Activated CD4-positive, alpha-beta T cell treated with anti-CD3 and anti-CD28 coated beads, Interleukin-2, amount 10 ng/mL, durations not matched to agents 7 days and 5 days (primary cell): ENCODE measurements around the gene MDGA2. TPM values are rescaled to one million over a fixed set of nuclear protein-coding genes. Genes with fewer than 3 reads are reported as not detected.
"Not testable (repeated sequence)": the region's sequence is repeated elsewhere in the genome, so short reads cannot be mapped to it uniquely, and the experiment has no call there.

ENCODE experiments used
- CTCF ChIA-PET: fragments of 350-600 bp; sonication (Branson Sonifier 250); formaldehyde crosslinking; loops from one replicate; lab custom pipeline; 2021; ENCODE audit warnings: antibody characterized with exemption; lab: Charles Lee
- POLR2A ChIA-PET: fragments of 350-600 bp; sonication (Branson Sonifier 250); formaldehyde crosslinking; loops from one replicate; lab custom pipeline; 2021; ENCODE audit warnings: antibody characterized with exemption; lab: Charles Lee
- DNase-seq: peaks from one replicate; pipeline ENCODE4 v3.0.0-alpha.2; 2020
- H3K27ac Mint-ChIP-seq: one replicate; pipeline ENCODE4 v1.8.0; 2021; ENCODE audit warnings: mild to moderate bottlenecking, moderate library complexity, mixed read lengths
- H3K27me3 Mint-ChIP-seq: one replicate; pipeline ENCODE4 v1.8.0; 2021; ENCODE audit warnings: mixed read lengths
- H3K36me3 Mint-ChIP-seq: one replicate; pipeline ENCODE4 v1.8.0; 2021; ENCODE audit warnings: low read depth, mixed read lengths
- H3K4me1 Mint-ChIP-seq: one replicate; pipeline ENCODE4 v1.8.0; 2021; ENCODE audit warnings: mixed read lengths
- H3K4me3 Mint-ChIP-seq: one replicate; pipeline ENCODE4 v1.8.0; 2021; ENCODE audit warnings: mild to moderate bottlenecking, moderate library complexity, mixed read lengths
- H3K9me3 Mint-ChIP-seq: one replicate; pipeline ENCODE4 v1.8.0; 2021; ENCODE audit warnings: mixed read lengths
- total RNA-seq, 2 experiments: library from RNA; stranded (reverse); gene quantifications; one replicate each; pipeline ENCODE4 v1.2.3, GENCODE V29; 2021

The MDGA2 gene
- total RNA-seq, 2 experiments from 2014 or later = not detected

GRCh38 chr14:47665337-47666134 is 9.9 kb downstream of the MDGA2 start:
- H3K4me3 Mint-ChIP-seq = no peak overlapping the region
- H3K9me3 Mint-ChIP-seq = no peaks in the 10 kb centered on the region
- no peak overlapping the region for H3K27ac Mint-ChIP-seq
- CTCF ChIA-PET = no interaction called here
- no peak for DNase-seq
- POLR2A ChIA-PET = no interaction called here
- H3K4me1 Mint-ChIP-seq = no peaks in the 10 kb centered on the region
- no peaks in the 10 kb centered on the region for H3K27me3 Mint-ChIP-seq
- H3K36me3 Mint-ChIP-seq = no peaks in the 10 kb centered on the region

GRCh38 chr14:47662466-47662865 is 12.9 kb downstream of the MDGA2 start:
- Mint-ChIP-seq H3K27ac (no peak overlapping the region), H3K9me3 (no peaks in the 10 kb centered on the region), H3K27me3 (no peaks in the 10 kb centered on the region), H3K4me1 (no peaks in the 10 kb centered on the region), H3K36me3 (no peaks in the 10 kb centered on the region), H3K4me3 (no peak overlapping the region)
- no peak for DNase-seq
- POLR2A ChIA-PET = no interaction called here
- CTCF ChIA-PET = no interaction called here

DNA sequence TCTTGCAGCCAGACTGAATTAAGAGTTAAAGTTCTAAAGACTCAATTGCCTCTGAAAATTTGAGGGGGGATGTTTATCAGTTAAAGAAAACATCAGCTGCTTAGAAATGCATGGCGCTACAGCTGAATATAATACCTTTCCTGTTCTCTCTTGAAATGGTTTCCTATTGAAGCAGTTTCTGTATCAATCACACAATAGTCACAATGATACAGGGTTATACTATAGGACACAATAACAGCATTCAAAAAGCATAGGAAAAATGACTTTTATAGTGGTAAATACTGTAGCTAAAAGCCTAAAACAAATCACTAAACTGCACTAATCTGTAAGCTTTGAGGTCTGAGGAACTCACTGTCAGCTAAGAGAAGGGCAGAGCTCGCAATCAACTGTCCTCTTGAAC is 15.2 kb downstream of the MDGA2 start:
- POLR2A ChIA-PET = no interaction called here
- no peak overlapping the region for H3K4me3 Mint-ChIP-seq
- no peaks in the 10 kb centered on the region for H3K36me3 Mint-ChIP-seq
- no peaks in the 10 kb centered on the region for H3K27me3 Mint-ChIP-seq
- no peaks in the 10 kb centered on the region for H3K4me1 Mint-ChIP-seq
- CTCF ChIA-PET = no interaction called here
- no peak overlapping the region for H3K27ac Mint-ChIP-seq
- no peak for DNase-seq
- H3K9me3 Mint-ChIP-seq = no peaks in the 10 kb centered on the region

DNA sequence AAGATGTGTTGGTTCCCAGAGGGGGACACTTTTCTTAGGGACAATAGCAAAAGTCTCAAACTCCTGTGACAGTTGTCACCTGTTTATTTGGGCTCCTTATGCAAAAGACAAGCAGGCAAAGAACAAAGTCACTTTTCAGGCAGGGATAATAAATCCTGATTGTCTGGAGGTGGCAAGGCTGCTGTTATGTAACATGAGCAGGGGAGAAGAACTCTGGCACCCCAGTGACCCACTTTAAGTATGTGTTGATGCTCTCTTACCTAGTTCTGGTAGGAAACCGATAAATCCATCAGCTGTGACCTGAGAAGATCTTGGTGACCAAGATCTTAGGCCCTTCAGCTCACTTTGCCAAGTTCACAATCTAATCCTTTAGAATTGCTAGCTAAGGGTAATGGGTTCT is 17.4 kb downstream of the MDGA2 start:
- Mint-ChIP-seq H3K27ac (no peak overlapping the region), H3K27me3 (no peaks in the 10 kb centered on the region), H3K4me3 (no peak overlapping the region), H3K36me3 (no peaks in the 10 kb centered on the region), H3K4me1 (no peaks in the 10 kb centered on the region), H3K9me3 (no peaks in the 10 kb centered on the region)
- ChIA-PET CTCF (no interaction called here), POLR2A (no interaction called here)
- no peak for DNase-seq

- no peak for DNase-seq
- no peaks in the 10 kb centered on the region for H3K27me3 Mint-ChIP-seq
- H3K9me3 Mint-ChIP-seq = no peaks in the 10 kb centered on the region
- ChIA-PET POLR2A (no interaction called here), CTCF (no interaction called here)
- H3K4me3 Mint-ChIP-seq = no peak overlapping the region
- no peaks in the 10 kb centered on the region for H3K36me3 Mint-ChIP-seq
- no peaks in the 10 kb centered on the region for H3K4me1 Mint-ChIP-seq
- no peak overlapping the region for H3K27ac Mint-ChIP-seq
These were observed 18.3 kb downstream of the MDGA2 start for GRCh38 chr14:47657143-47657542.

DNA sequence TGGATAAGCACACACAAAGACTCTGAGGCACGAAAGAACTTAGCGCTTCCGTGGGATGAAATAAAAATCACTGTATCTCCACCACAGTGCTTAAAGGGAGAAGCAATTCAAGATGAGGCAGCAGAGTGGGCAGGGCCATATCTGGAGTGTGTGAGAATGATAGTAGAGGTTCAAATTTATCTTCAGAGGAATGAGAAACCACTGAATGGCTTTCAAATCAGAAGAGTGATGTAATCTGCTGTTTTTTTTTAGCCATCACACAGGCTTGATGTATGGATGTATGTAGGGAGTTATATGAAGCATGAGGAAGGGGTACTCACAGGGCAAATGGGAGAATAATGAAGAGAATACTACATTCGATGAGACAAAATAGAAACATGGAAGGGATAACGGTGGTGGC is 24.1 kb downstream of the MDGA2 start:
- H3K9me3 Mint-ChIP-seq = no peaks in the 10 kb centered on the region
- H3K27me3 Mint-ChIP-seq = no peaks in the 10 kb centered on the region
- POLR2A ChIA-PET = no interaction called here
- no peak overlapping the region for H3K4me3 Mint-ChIP-seq
- CTCF ChIA-PET = no interaction called here
- H3K4me1 Mint-ChIP-seq = no peaks in the 10 kb centered on the region
- H3K27ac Mint-ChIP-seq = no peak overlapping the region
- no peaks in the 10 kb centered on the region for H3K36me3 Mint-ChIP-seq
- no peak for DNase-seq

GRCh38 chr14:47637753-47638152 is 37.7 kb downstream of the MDGA2 start:
- Mint-ChIP-seq H3K9me3 (no peaks in the 10 kb centered on the region), H3K4me3 (no peak overlapping the region), H3K27ac (no peak overlapping the region), H3K36me3 (no peaks in the 10 kb centered on the region), H3K27me3 (no peaks in the 10 kb centered on the region), H3K4me1 (no peaks in the 10 kb centered on the region)
- ChIA-PET POLR2A (no interaction called here), CTCF (no interaction called here)
- no peak for DNase-seq

DNA sequence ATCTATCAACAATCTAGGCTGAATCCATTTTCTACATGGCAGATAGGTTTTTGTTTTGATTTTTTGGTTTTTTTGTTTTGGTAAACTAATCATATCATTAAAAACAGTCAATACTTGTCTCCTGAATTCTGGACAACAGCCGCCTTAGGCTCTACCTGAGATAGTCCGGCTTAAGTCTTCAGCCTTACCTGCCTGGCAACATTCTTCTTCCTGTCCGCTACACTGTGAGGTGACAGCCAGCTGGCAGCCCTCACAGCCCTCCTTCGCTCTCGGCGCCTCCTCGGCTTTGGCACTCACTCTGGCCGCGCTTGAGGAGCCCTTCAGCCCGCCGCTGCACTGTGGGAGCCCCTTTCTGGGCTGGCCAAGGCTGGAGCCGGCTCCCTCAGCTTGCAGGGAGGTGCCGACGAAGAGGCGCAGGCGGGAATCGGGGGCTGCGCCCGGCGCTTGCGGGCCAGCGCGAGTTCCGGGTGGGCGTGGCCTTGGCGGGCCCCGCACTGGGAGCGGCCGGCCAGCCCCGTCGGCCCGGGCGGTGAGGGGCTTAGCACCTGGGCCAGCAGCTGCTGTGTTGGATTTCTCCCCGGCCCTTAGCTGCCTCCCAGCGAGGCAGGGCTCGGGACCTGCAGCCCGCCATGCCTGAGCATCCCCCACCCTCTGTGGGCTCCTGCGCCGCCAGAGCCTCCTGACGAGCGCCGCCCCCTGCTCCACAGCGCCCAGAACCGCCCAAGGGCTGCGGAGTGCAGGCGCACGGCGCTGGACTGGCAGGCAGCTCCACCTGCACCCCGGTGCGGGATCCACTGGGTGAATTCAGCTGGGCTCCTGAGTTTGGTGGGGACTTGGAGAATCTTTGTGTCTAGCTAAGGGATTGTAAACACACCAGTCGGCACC is 49.0 kb downstream of the MDGA2 start:
- CTCF ChIA-PET = no interaction called here
- H3K27ac Mint-ChIP-seq = no peak overlapping the region
- H3K4me3 Mint-ChIP-seq = no peak overlapping the region
- POLR2A ChIA-PET = no interaction called here
- H3K36me3 Mint-ChIP-seq = no peaks in the 10 kb centered on the region
- H3K27me3 Mint-ChIP-seq = no peaks in the 10 kb centered on the region
- H3K9me3 Mint-ChIP-seq = peaks cover 16% of the 10 kb centered on the region
- no peak for DNase-seq
- H3K4me1 Mint-ChIP-seq = no peaks in the 10 kb centered on the region

DNA sequence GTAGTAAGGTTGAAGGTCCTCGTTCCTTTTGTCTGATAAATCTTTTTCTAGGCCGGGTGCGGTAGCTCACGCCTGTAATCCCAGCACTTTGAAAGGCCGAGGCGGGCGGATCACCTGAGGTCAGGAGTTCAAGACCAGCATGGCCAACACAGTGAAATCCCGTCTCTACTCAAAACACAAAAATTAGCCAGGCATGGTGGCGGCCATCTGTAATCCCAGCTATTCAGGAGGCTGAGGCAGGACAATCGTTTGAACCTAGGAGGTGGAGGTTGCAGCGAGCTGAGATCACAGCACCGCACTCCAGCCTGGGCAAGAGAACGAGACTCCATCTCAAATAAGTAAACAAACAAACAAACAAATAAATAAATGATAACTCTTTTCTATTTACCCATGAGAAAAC is 51.3 kb downstream of the MDGA2 start:
- H3K27ac Mint-ChIP-seq, H3K4me1 Mint-ChIP-seq, H3K27me3 Mint-ChIP-seq, DNase-seq, H3K4me3 Mint-ChIP-seq, CTCF ChIA-PET, H3K36me3 Mint-ChIP-seq, POLR2A ChIA-PET: not testable (repeated sequence)
- H3K9me3 Mint-ChIP-seq = peaks cover 16% of the 10 kb centered on the region

DNA sequence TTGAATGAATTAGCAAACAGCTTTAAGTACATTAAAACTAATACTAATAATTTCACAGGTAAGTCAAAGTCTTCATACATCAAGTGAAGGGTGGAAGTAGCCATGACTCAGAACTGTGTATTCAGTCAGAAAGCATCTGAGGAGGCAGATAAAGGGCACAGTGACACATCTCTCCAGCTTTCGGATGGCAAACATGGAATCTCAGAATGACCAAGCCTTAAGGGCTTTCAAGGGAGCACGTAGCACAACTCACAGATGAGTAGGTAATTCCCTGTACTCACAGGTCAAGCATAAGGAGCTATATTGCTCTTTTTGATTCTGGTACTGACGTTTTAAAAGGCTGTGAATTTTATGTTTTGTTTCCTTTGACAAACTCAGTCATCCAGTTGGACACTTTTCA is 56.0 kb downstream of the MDGA2 start:
- no peak overlapping the region for H3K27ac Mint-ChIP-seq
- DNase-seq = no peak
- H3K27me3 Mint-ChIP-seq = no peaks in the 10 kb centered on the region
- ChIA-PET CTCF (no interaction called here), POLR2A (no interaction called here)
- H3K36me3 Mint-ChIP-seq = no peaks in the 10 kb centered on the region
- H3K4me3 Mint-ChIP-seq = no peak overlapping the region
- H3K9me3 Mint-ChIP-seq = no peaks in the 10 kb centered on the region
- no peaks in the 10 kb centered on the region for H3K4me1 Mint-ChIP-seq

GRCh38 chr14:47606566-47606965 is 68.8 kb downstream of the MDGA2 start:
- DNase-seq = no peak
- no peak overlapping the region for H3K4me3 Mint-ChIP-seq
- H3K9me3 Mint-ChIP-seq = peaks cover 3% of the 10 kb centered on the region
- H3K27me3 Mint-ChIP-seq = no peaks in the 10 kb centered on the region
- H3K27ac Mint-ChIP-seq = no peak overlapping the region
- no peaks in the 10 kb centered on the region for H3K4me1 Mint-ChIP-seq
- CTCF ChIA-PET = no interaction called here
- POLR2A ChIA-PET = no interaction called here
- H3K36me3 Mint-ChIP-seq = no peaks in the 10 kb centered on the region

DNA sequence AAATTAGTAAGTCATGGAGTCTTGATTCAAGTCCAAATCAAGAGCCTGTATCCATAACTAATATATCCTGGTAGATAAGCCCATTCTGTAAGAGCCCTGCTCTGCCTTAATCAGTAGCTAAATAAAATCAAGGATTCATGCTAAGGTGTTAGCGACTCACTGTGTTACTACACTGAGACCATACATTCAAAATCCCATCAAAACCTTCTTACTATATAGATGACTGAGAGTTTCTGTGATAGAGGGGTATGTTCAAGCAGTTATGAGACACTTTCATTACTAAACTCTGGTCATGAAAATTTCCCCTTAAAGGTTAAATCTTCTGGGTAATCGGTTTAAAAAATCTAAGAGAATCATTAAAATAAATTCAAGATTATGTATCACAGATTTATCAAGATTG is 78.5 kb downstream of the MDGA2 start:
- Mint-ChIP-seq H3K4me1 (no peaks in the 10 kb centered on the region), H3K27ac (no peak overlapping the region), H3K36me3 (no peaks in the 10 kb centered on the region), H3K4me3 (no peak overlapping the region), H3K9me3 (no peaks in the 10 kb centered on the region), H3K27me3 (no peaks in the 10 kb centered on the region)
- POLR2A ChIA-PET = no interaction called here
- CTCF ChIA-PET = no interaction called here
- no peak for DNase-seq

DNA sequence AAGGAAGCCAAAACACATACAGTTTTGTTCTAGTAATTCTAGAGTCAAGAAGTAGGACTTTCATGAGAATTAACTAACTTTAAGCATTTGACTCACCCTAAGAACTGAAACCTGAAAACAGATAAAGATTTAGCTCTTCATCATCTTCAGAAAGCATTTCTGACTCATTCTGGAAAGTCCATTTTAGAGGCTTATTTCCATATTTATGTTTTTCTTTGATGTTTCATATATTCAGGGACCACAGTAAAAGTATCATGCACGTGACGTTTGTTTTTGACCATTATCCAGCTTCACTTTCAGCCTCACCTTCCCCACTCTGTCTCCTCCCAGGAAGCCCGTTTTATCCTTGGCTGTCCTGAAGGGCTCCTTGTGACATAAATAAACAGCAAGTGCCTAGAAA is 79.2 kb downstream of the MDGA2 start:
- no peaks in the 10 kb centered on the region for H3K4me1 Mint-ChIP-seq

More for the DNA sequence above, 79.2 kb downstream of the MDGA2 start:
- DNase-seq = no peak
- CTCF ChIA-PET = no interaction called here
- Mint-ChIP-seq H3K9me3 (no peaks in the 10 kb centered on the region), H3K4me3 (no peak overlapping the region), H3K27me3 (no peaks in the 10 kb centered on the region), H3K27ac (no peak overlapping the region), H3K36me3 (no peaks in the 10 kb centered on the region)
- POLR2A ChIA-PET = no interaction called here
